Skeletal muscle satellite cell (primary cell): Measurements from ENCODE around the gene UVSSA.
"Not testable (repeated sequence)": the region's sequence is repeated elsewhere in the genome, so short reads cannot be mapped to it uniquely, and the experiment has no call there.

Experiments
- H3K27me3 ChIP-seq: 2 replicates; pipeline ENCODE4 v1.7.0; 2013; ENCODE audit warnings: low read length; ENCODE audit not compliant: control insufficient read depth, insufficient read depth
- H3K36me3 ChIP-seq: 2 replicates; pipeline ENCODE4 v1.7.0; 2013; ENCODE audit warnings: mild to moderate bottlenecking, control low read depth, low read length; ENCODE audit not compliant: insufficient read depth
- H3K4me1 ChIP-seq: 2 replicates; pipeline ENCODE4 v1.7.0; 2013; ENCODE audit warnings: low read length; ENCODE audit not compliant: control insufficient read depth, insufficient read depth
- H3K4me2 ChIP-seq: 2 replicates; pipeline ENCODE4 v1.7.0; 2013; ENCODE audit warnings: mild to moderate bottlenecking, low read length
- H3K4me3 ChIP-seq: 2 replicates; pipeline ENCODE4 v1.7.0; 2013; ENCODE audit warnings: low read length
- H3K9ac ChIP-seq: 2 replicates; pipeline ENCODE4 v1.7.0; 2013; ENCODE audit warnings: mild to moderate bottlenecking, low read depth, low read length, moderate library complexity
- H3K9me3 ChIP-seq: replicated peaks from 2 replicates; pipeline ENCODE4 v1.7.0; 2013; ENCODE audit warnings: mild to moderate bottlenecking, control low read depth, low read length

Gene UVSSA

GRCh38 chr4:1318488-1319213 lies 28.4 kb upstream of the UVSSA start:
- Histone ChIP-seq H3K4me3 (no peak overlapping the region), H3K4me2 (no peak overlapping the region), H3K9ac (no peak overlapping the region), H3K4me1 (peaks cover 12% of the 10 kb centered on the region), H3K27me3 (no peaks in the 10 kb centered on the region), H3K9me3 (no peaks in the 10 kb centered on the region), H3K36me3 (peaks cover 62% of the 10 kb centered on the region)

- H3K9ac ChIP-seq = no peak overlapping the region
- no peak overlapping the region for H3K4me3 ChIP-seq
- no peak overlapping the region for H3K4me2 ChIP-seq
- no peaks in the 10 kb centered on the region for H3K27me3 ChIP-seq
- H3K4me1 ChIP-seq = peaks cover 26% of the 10 kb centered on the region
- H3K36me3 ChIP-seq = peaks cover 60% of the 10 kb centered on the region
- peaks cover 6% of the 10 kb centered on the region for H3K9me3 ChIP-seq
Measured at GRCh38 chr4:1321486-1321885, 25.5 kb upstream of the UVSSA start.

- Histone ChIP-seq H3K36me3 (peaks cover 63% of the 10 kb centered on the region), H3K4me3 (no peak overlapping the region), H3K4me2 (no peak overlapping the region), H3K9me3 (peaks cover 6% of the 10 kb centered on the region), H3K9ac (no peak overlapping the region), H3K4me1 (peaks cover 26% of the 10 kb centered on the region), H3K27me3 (no peaks in the 10 kb centered on the region)
Measured at GRCh38 chr4:1321946-1322650, 24.9 kb upstream of the UVSSA start.

- H3K9ac ChIP-seq = peak overlapping the region; percentile 25
- peak overlapping the region; percentile 43 for H3K4me3 ChIP-seq
Measured at GRCh38 chr4:1323280-1323634, 23.8 kb upstream of the UVSSA start.

GRCh38 chr4:1323635-1324442 lies 23.2 kb upstream of the UVSSA start:
- H3K27me3 ChIP-seq = no peaks in the 10 kb centered on the region
- peaks cover 64% of the 10 kb centered on the region for H3K36me3 ChIP-seq
- H3K9ac ChIP-seq = peak overlapping the region; percentile 25
- peak overlapping the region; percentile 18 for H3K4me2 ChIP-seq
- peak overlapping the region; percentile 43 for H3K4me3 ChIP-seq
- peaks cover 6% of the 10 kb centered on the region for H3K9me3 ChIP-seq
- H3K4me1 ChIP-seq = peaks cover 26% of the 10 kb centered on the region

More at GRCh38 chr4:1323280-1323634, 23.8 kb upstream of the UVSSA start:
- Histone ChIP-seq H3K27me3 (no peaks in the 10 kb centered on the region), H3K4me2 (peak overlapping the region; percentile 18), H3K4me1 (peaks cover 26% of the 10 kb centered on the region), H3K9me3 (peaks cover 6% of the 10 kb centered on the region), H3K36me3 (peaks cover 64% of the 10 kb centered on the region)

- peaks cover 62% of the 10 kb centered on the region for H3K36me3 ChIP-seq
- peak overlapping the region; percentile 44 for H3K4me3 ChIP-seq
- H3K9ac ChIP-seq = peak overlapping the region; percentile 32
- peaks cover 26% of the 10 kb centered on the region for H3K4me1 ChIP-seq
- H3K27me3 ChIP-seq, H3K4me2 ChIP-seq, H3K9me3 ChIP-seq: not testable (repeated sequence)
Measured at GRCh38 chr4:1324443-1325175, 22.4 kb upstream of the UVSSA start.

GRCh38 chr4:1325176-1325480 lies 21.9 kb upstream of the UVSSA start:
- peak overlapping the region; percentile 44 for H3K4me3 ChIP-seq
- peak overlapping the region; percentile 32 for H3K9ac ChIP-seq
- H3K9me3 ChIP-seq = peaks cover 6% of the 10 kb centered on the region
- H3K4me2 ChIP-seq = no peak overlapping the region
- H3K36me3 ChIP-seq = peaks cover 62% of the 10 kb centered on the region
- H3K27me3 ChIP-seq = no peaks in the 10 kb centered on the region
- peaks cover 26% of the 10 kb centered on the region for H3K4me1 ChIP-seq

- peaks cover 66% of the 10 kb centered on the region for H3K36me3 ChIP-seq
- no peak overlapping the region for H3K4me2 ChIP-seq
- H3K9ac ChIP-seq = no peak overlapping the region
- peaks cover 26% of the 10 kb centered on the region for H3K4me1 ChIP-seq
- H3K4me3 ChIP-seq = no peak overlapping the region
- no peaks in the 10 kb centered on the region for H3K27me3 ChIP-seq
- peaks cover 6% of the 10 kb centered on the region for H3K9me3 ChIP-seq
Measured at GRCh38 chr4:1325681-1326635, 21.1 kb upstream of the UVSSA start.

- H3K4me1 ChIP-seq = peaks cover 26% of the 10 kb centered on the region
- no peak overlapping the region for H3K4me2 ChIP-seq
- no peak overlapping the region for H3K4me3 ChIP-seq
- peaks cover 64% of the 10 kb centered on the region for H3K36me3 ChIP-seq
- H3K27me3 ChIP-seq = no peaks in the 10 kb centered on the region
- no peak overlapping the region for H3K9ac ChIP-seq
- peaks cover 6% of the 10 kb centered on the region for H3K9me3 ChIP-seq
Measured at GRCh38 chr4:1326751-1327525, 20.1 kb upstream of the UVSSA start.
